ENCODE data around the gene GNA14. TPM values are rescaled to one million over a fixed set of nuclear protein-coding genes. Genes with fewer than 3 reads are reported as not detected.
"Not testable (repeated sequence)": the region's sequence is repeated elsewhere in the genome, so short reads cannot be mapped to it uniquely, and the experiment has no call there.

Gene GNA14
- total RNA-seq, 1 experiment from 2014 or later, result 0.15 TPM

GRCh38 chr9:77690119-77690518 lies 42.0 kb upstream of the GNA14 start:
- H3K27ac ChIP-seq (ENCODE audit: low read length); ATAC-seq; H3K27me3 ChIP-seq (ENCODE audit: control insufficient read depth, insufficient read depth, low read length); POLR2A ChIA-PET; DNase-seq (ENCODE audit: low read depth, low spot score); H3K9me3 ChIP-seq (ENCODE audit: control insufficient read depth, insufficient read depth, low read depth, low read length); H3K36me3 ChIP-seq (ENCODE audit: control insufficient read depth, insufficient read depth, low read length); CTCF ChIA-PET; H3K4me3 ChIP-seq (ENCODE audit: low read depth in 2 of 2, low read length in 2 of 2); H3K4me1 ChIP-seq (ENCODE audit: control insufficient read depth, insufficient read depth, low read length); in situ Hi-C loops (cut with HindIII; ENCODE audit: low pct_unique_long_range_greater_than_20kb, low sequenced_read_pairs); BruUV-seq (replicated peaks); intact Hi-C loops (cut with micrococcal nuclease; ENCODE audit: unreplicated experiment): not testable (repeated sequence)

- H3K9me3 ChIP-seq (ENCODE audit: control insufficient read depth, insufficient read depth, low read depth, low read length); DNase-seq (ENCODE audit: low read depth, low spot score); intact Hi-C loops (cut with micrococcal nuclease; ENCODE audit: unreplicated experiment); H3K36me3 ChIP-seq (ENCODE audit: control insufficient read depth, insufficient read depth, low read length); CTCF ChIA-PET; ATAC-seq; H3K27ac ChIP-seq (ENCODE audit: low read length); in situ Hi-C loops (cut with HindIII; ENCODE audit: low pct_unique_long_range_greater_than_20kb, low sequenced_read_pairs); H3K4me1 ChIP-seq (ENCODE audit: control insufficient read depth, insufficient read depth, low read length); H3K27me3 ChIP-seq (ENCODE audit: control insufficient read depth, insufficient read depth, low read length); BruUV-seq (replicated peaks): not testable (repeated sequence)
- H3K4me3 ChIP-seq (ENCODE audit: low read depth in 2 of 2, low read length in 2 of 2), result peak overlapping the region in 1 of 2 experiments; percentile 23; a peak in 2 of 4 replicates
- POLR2A ChIA-PET, result interaction anchor here (0.7 kb wide), 1 partner anchor 25 kb away, joined by 3 read pairs; no protein-coding TSS in a partner anchor
Observed at GRCh38 chr9:77687737-77688136, 39.6 kb upstream of the GNA14 start.

GRCh38 chr9:77680581-77680980 lies 32.5 kb upstream of the GNA14 start:
- H3K36me3 ChIP-seq (ENCODE audit: control insufficient read depth, insufficient read depth, low read length), result no peaks in the 10 kb centered on the region
- ATAC-seq, result no peak
- no peaks in the 10 kb centered on the region for H3K9me3 ChIP-seq (ENCODE audit: control insufficient read depth, insufficient read depth, low read depth, low read length)
- no peaks in the 10 kb centered on the region for H3K27me3 ChIP-seq (ENCODE audit: control insufficient read depth, insufficient read depth, low read length)
- H3K4me3 ChIP-seq (ENCODE audit: low read depth in 2 of 2, low read length in 2 of 2), result no peak overlapping the region
- ChIA-PET POLR2A (no interaction called here), CTCF (interaction anchor here (0.6 kb wide), 1 partner anchor 223 kb away, joined by 3 read pairs; no protein-coding TSS in a partner anchor)
- no peak for DNase-seq (ENCODE audit: low read depth, low spot score)
- H3K27ac ChIP-seq (ENCODE audit: low read length), result no peak overlapping the region
- intact Hi-C loops (cut with micrococcal nuclease; ENCODE audit: unreplicated experiment), result no loop called here
- in situ Hi-C loops (cut with HindIII; ENCODE audit: low pct_unique_long_range_greater_than_20kb, low sequenced_read_pairs), result no loop called here
- no peak for TF ChIP-seq CTCF (IDR thresholded peaks at IDR 0.05)
- no peak for TF ChIP-seq SIN3A (IDR thresholded peaks at IDR 0.05; ENCODE audit: borderline replicate concordance, insufficient read depth, low read depth, low read length)
- TF ChIP-seq REST (IDR thresholded peaks at IDR 0.05; ENCODE audit: insufficient read depth in 1 of 2, low read depth in 2 of 2, low read length in 1 of 2), result no peak
- no peak for TF ChIP-seq POLR2AphosphoS5 (IDR thresholded peaks at IDR 0.05; ENCODE audit: low read depth, low read length)
- TF ChIP-seq TCF7L2 (IDR thresholded peaks at IDR 0.05; ENCODE audit: low read depth, low read length), result no peak
- no TSS peak for BruUV-seq (replicated peaks)
- no peaks in the 10 kb centered on the region for H3K4me1 ChIP-seq (ENCODE audit: control insufficient read depth, insufficient read depth, low read length)

Data from Panc1 (cell line).